ENCODE results near the gene POLR1H.

GRCh38 chr6:30061858-30062458 lies 893 bp downstream of the POLR1H start:
- no peak for TF ChIP-seq CTCF (IDR thresholded peaks at IDR 0.05)
- TF ChIP-seq EP300 (IDR thresholded peaks at IDR 0.05) = no peak
- no peak for TF ChIP-seq POLR2A (IDR thresholded peaks at IDR 0.05)
